K562 (cell line): ENCODE results near the gene TMPRSS11A. TPM values are rescaled to one million over a fixed set of nuclear protein-coding genes. Genes with fewer than 3 reads are reported as not detected.

Source experiments
- ATAC-seq: fragments of 200-7000 bp; cut with Tn5 transposase; 3 replicates; pipeline ENCODE4 v1.9.1; 2020; ENCODE audit warnings: moderate library complexity
- BruUV-seq: library from RNA; stranded (reverse); fragments of 400-500 nt; replicated peaks from 2 replicates; lab custom pipeline; 2021; lab: Mats Ljungman, UMichigan
- CTCF ChIA-PET: fragments of 300-600 bp; formaldehyde crosslinking; extraction: SDS; loops from one replicate; lab custom pipeline; 2021; ENCODE audit warnings: low intra/inter-chr PET ratio; lab: Yijun Ruan, JAX
- POLR2A ChIA-PET: fragments of 300-600, 350-650 bp; sonication (Branson Sonifier 250); formaldehyde crosslinking; extraction: SDS; loops from one replicate; lab custom pipeline; 2021; ENCODE audit warnings: antibody characterized with exemption, inconsistent platforms; lab: Yijun Ruan, JAX
- DNase-seq, 4 experiments: peaks; one replicate each; pipeline versions ENCODE4 v3.0.0 to v3.0.0-alpha.2; 2011 to 2018; ENCODE audit warnings: low spot score in 3 of 4, mixed read lengths in 3 of 4; ENCODE audit errors: extremely low read depth in 1 of 4
- FAIRE-seq: peaks from 2 replicates; lab custom pipeline; 2011; peaks lifted over from hg19 to GRCh38; lab: Jason Lieb, UNC
- H2AFZ ChIP-seq: 2 replicates; pipeline ENCODE4 v1.6.0; 2011; ENCODE audit warnings: low read depth, low read length, control low read depth, inconsistent platforms
- H3K27ac ChIP-seq: fragments of 200-600 bp; 3 replicates; pipeline ENCODE4 v1.8.0; 2011; ENCODE audit warnings: low read depth, mild to moderate bottlenecking, control low read depth, inconsistent platforms, low read length, moderate library complexity, mixed read lengths; ENCODE audit errors: extremely low read depth
- H3K27me3 ChIP-seq, 2 experiments: fragments of 300-600 bp in 1 of 2; 2 replicates in 1 of 2; 3 replicates in 1 of 2; pipeline versions ENCODE4 v1.6.0 to v1.8.0; 2011; ENCODE audit warnings: inconsistent platforms in 2 of 2, low read length in 2 of 2, mild to moderate bottlenecking in 1 of 2, mixed read lengths in 1 of 2, moderate library complexity in 1 of 2; ENCODE audit not compliant: control insufficient read depth in 2 of 2, insufficient read depth in 2 of 2
- H3K36me3 ChIP-seq: fragments of 300-600 bp; 3 replicates; pipeline ENCODE4 v1.8.0; 2011; ENCODE audit warnings: mild to moderate bottlenecking, low read length, inconsistent platforms; ENCODE audit not compliant: control insufficient read depth, insufficient read depth
- H3K4me1 ChIP-seq, 2 experiments: fragments of 200-600 bp in 1 of 2; replicated peaks in 1 of 2; 2 replicates in 1 of 2; 3 replicates in 1 of 2; pipeline versions ENCODE4 v1.5.1 to v1.8.0; 2011; ENCODE audit warnings: inconsistent platforms in 2 of 2, low read length in 2 of 2, mild to moderate bottlenecking in 1 of 2, mixed read lengths in 1 of 2, moderate library complexity in 1 of 2; ENCODE audit not compliant: control insufficient read depth in 2 of 2, insufficient read depth in 2 of 2
- H3K4me2 ChIP-seq: 2 replicates; pipeline ENCODE4 v1.6.1; 2011; ENCODE audit warnings: low read length, control low read depth, inconsistent platforms, mixed read lengths; ENCODE audit not compliant: insufficient read depth
- H3K4me3 ChIP-seq: fragments of 200-600 bp; sonication (generic), shearing (Covaris generic); 2 replicates; pipeline ENCODE4 v1.5.1; 2016; ENCODE audit warnings: control low read depth, inconsistent platforms
- H3K79me2 ChIP-seq: fragments of 200-600 bp; 3 replicates; pipeline ENCODE4 v1.8.0; 2011; ENCODE audit warnings: low read length, inconsistent platforms; ENCODE audit not compliant: control insufficient read depth, insufficient read depth
- H3K9ac ChIP-seq, 2 experiments: 2 replicates each; pipeline versions ENCODE4 v1.6.0 to v1.6.1; 2011; ENCODE audit warnings: low read depth in 2 of 2, low read length in 2 of 2, control low read depth in 1 of 2, inconsistent platforms in 1 of 2, mild to moderate bottlenecking in 1 of 2, mixed read lengths in 1 of 2; ENCODE audit not compliant: insufficient read depth in 1 of 2
- H3K9me1 ChIP-seq: one replicate; pipeline ENCODE4 v1.6.0; 2011; ENCODE audit warnings: inconsistent platforms, mild to moderate bottlenecking, low read length, moderate library complexity; ENCODE audit not compliant: control insufficient read depth, insufficient read depth
- H3K9me3 ChIP-seq: replicated peaks from 2 replicates; pipeline ENCODE4 v1.5.1; 2011; ENCODE audit warnings: low read depth, low read length, inconsistent platforms; ENCODE audit not compliant: control insufficient read depth, insufficient read depth
- H4K20me1 ChIP-seq: replicated peaks from 2 replicates; pipeline ENCODE4 v1.6.1; 2011; ENCODE audit warnings: low read length, inconsistent platforms, mixed read lengths; ENCODE audit not compliant: control insufficient read depth, insufficient read depth
- ELF1 ChIP-seq: fragments of 200-800 bp; sonication (Bioruptor generic); IDR thresholded peaks from 2 replicates; pipeline ENCODE4 v1.6.1; 2016; ENCODE audit warnings: missing genetic modification characterization, missing compliant biosample characterization
- KLF16 ChIP-seq: IDR thresholded peaks from 2 replicates; pipeline ENCODE4 v1.6.1; 2016; ENCODE audit warnings: antibody characterized with exemption
- MTF1 ChIP-seq: fragments of 250-450 bp; sonication (Bioruptor Pico); IDR thresholded peaks from 2 replicates; pipeline ENCODE4 v1.9.0; 2021; ENCODE audit warnings: moderate library complexity, mild to moderate bottlenecking, inconsistent platforms, borderline replicate concordance
- NEUROD1 ChIP-seq: fragments of 150-350 bp; IDR thresholded peaks from 2 replicates; pipeline ENCODE4 v1.6.1; 2014; ENCODE audit warnings: borderline replicate concordance, low read length, low read depth; ENCODE audit not compliant: partially characterized antibody
- NFATC3 ChIP-seq: fragments of 450-650 bp; IDR thresholded peaks from 2 replicates; pipeline ENCODE4 v1.6.1; 2017; ENCODE audit warnings: mild to moderate bottlenecking
- NR2C2 ChIP-seq, 2 experiments: fragments of 200-800 bp in 1 of 2; sonication (Bioruptor generic) in 1 of 2; sonication (generic) in 1 of 2; formaldehyde crosslinking in 1 of 2; IDR thresholded peaks; 2 replicates each; pipeline versions ENCODE4 v1.6.1 to v1.8.0; 2016 to 2022; ENCODE audit warnings: mild to moderate bottlenecking in 1 of 2, missing compliant biosample characterization in 1 of 2, missing genetic modification characterization in 1 of 2, missing genetic modification reagents in 1 of 2
- SMAD3 ChIP-seq: fragments of 450-650 bp; formaldehyde crosslinking; conservative IDR thresholded peaks from 2 replicates; pipeline ENCODE4 v1.4.0; 2020; ENCODE audit warnings: mild to moderate bottlenecking
- ZNF655 ChIP-seq: fragments of 250-450 bp; sonication (Bioruptor Pico); IDR thresholded peaks from 2 replicates; pipeline ENCODE4 v1.5.0; 2021
- WGBS: fragments of 100-300 bp; shearing (Covaris generic); methylation state at CpG from one replicate; pipeline ENCODE4 v1.1.6; 2016; ENCODE audit warnings: low coverage, mixed read lengths; ENCODE audit not compliant: insufficient coverage; ENCODE audit errors: missing lambda C conversion rate; 5-methylcytosine and 5-hydroxymethylcytosine counted together
- in situ Hi-C: fragments of 300-500 bp; cut with MboI; formaldehyde crosslinking; loops from 4 replicates; pipeline ENCODE4 v1.15.0; 2018; ENCODE audit warnings: inconsistent platforms, mixed read lengths
- intact Hi-C: fragments of 100-400 bp; cut with micrococcal nuclease; formaldehyde crosslinking; loops from 2 replicates; pipeline ENCODE4 v1.14.2; 2022
- polyA plus RNA-seq, 8 experiments: library from polyadenylated mRNA; depleted of rRNA in 4 of 8; stranded (reverse) in 5 of 8; unstranded in 3 of 8; fragments of >200 nt; fragmentation: Nextera tagmentation in 2 of 8; fragmentation: Illumina TruSeq in 1 of 8; extraction: Ambion mirVana in 2 of 8; extraction: Trizol in 1 of 8; gene quantifications; 2 replicates each; pipeline versions ENCODE4 v1.2.1 to v1.2.3, GENCODE V29; 2011 to 2014; ENCODE audit warnings: inconsistent platforms in 1 of 8, missing spikeins in 1 of 8
- total RNA-seq, 7 experiments: library from RNA; depleted of rRNA in 6 of 7; stranded (reverse); fragments of >200 nt in 6 of 7; fragmentation: Illumina TruSeq in 2 of 7; extraction: Trizol in 2 of 7; gene quantifications; 2 replicates each; pipeline versions ENCODE4 v1.2.1 to v1.2.3, GENCODE V29; 2011 to 2021; ENCODE audit warnings: low replicate concordance in 1 of 7

TMPRSS11A gene
- total and polyA plus RNA-seq, 9 of the 15 experiments (the other 6 are each of a cell fraction or from before 2014, with no cell fraction given) = not detected

- 6% methylated on average over 1 of the region's 1 CpG for WGBS
- Histone ChIP-seq H4K20me1 (no peaks in the 10 kb centered on the region), H3K4me3 (no peak overlapping the region), H3K36me3 (no peaks in the 10 kb centered on the region), H3K27me3 (no peaks in the 10 kb centered on the region), H2AFZ (no peak overlapping the region), H3K27ac (no peak overlapping the region), H3K4me1 (no peaks in the 10 kb centered on the region), H3K9me3 (no peaks in the 10 kb centered on the region), H3K9ac (no peak overlapping the region), H3K9me1 (no peaks in the 10 kb centered on the region), H3K79me2 (no peaks in the 10 kb centered on the region), H3K4me2 (no peak overlapping the region)
- FAIRE-seq = no peak
- no peak for TF ChIP-seq SMAD3 (CRISPR knock-in tag)
- no peak for TF ChIP-seq NFATC3
- no peak for TF ChIP-seq KLF16
- ATAC-seq = no peak
- no peak for DNase-seq
- intact Hi-C loops = loop anchor here (10.0 kb wide), 1 partner anchor 79 kb away; no protein-coding TSS in a partner anchor
- POLR2A ChIA-PET = no interaction called here
- no TSS peak for BruUV-seq
- in situ Hi-C loops = no loop called here
- CTCF ChIA-PET = no interaction called here
Measured at GRCh38 chr4:67996127-67996526, 32.8 kb upstream of the TMPRSS11A start.

- H3K36me3 ChIP-seq = no peaks in the 10 kb centered on the region
- no peaks in the 10 kb centered on the region for H3K9me1 ChIP-seq
- CTCF ChIA-PET = no interaction called here
- H3K27me3 ChIP-seq = no peaks in the 10 kb centered on the region
- H3K4me2 ChIP-seq = no peak overlapping the region
- in situ Hi-C loops = loop anchor here (10.0 kb wide), 1 partner anchor 186 kb away; no protein-coding TSS in a partner anchor
- POLR2A ChIA-PET = no interaction called here
- no peak overlapping the region for H2AFZ ChIP-seq
- ATAC-seq (no peak), FAIRE-seq (no peak), DNase-seq (no peak)
- BruUV-seq = no TSS peak
- no peak overlapping the region for H3K4me3 ChIP-seq
- no peak overlapping the region for H3K27ac ChIP-seq
- no peaks in the 10 kb centered on the region for H3K4me1 ChIP-seq
- TF ChIP-seq NEUROD1 (no peak), ELF1 (tag) (no peak), NR2C2 (CRISPR knock-in tag; IDR thresholded peaks at IDR 0.05) (no peak), NR2C2 (tag; IDR thresholded peaks at IDR 0.05) (no peak), MTF1 (CRISPR knock-in tag) (no peak), ZNF655 (CRISPR knock-in tag) (no peak)
- no peaks in the 10 kb centered on the region for H4K20me1 ChIP-seq
- no peak overlapping the region for H3K9ac ChIP-seq
- no peaks in the 10 kb centered on the region for H3K79me2 ChIP-seq
- intact Hi-C loops = loop anchor here (1.0 kb wide), 2 partner anchors 186 to 387 kb away; no protein-coding TSS in a partner anchor
- WGBS = 15% methylated on average over 5 of the region's 5 CpGs
- no peaks in the 10 kb centered on the region for H3K9me3 ChIP-seq
Measured at GRCh38 chr4:67988991-67989390, 25.7 kb upstream of the TMPRSS11A start.
